Right lobe of liver (tissue), 4 donors: Measurements from ENCODE around the gene FUT2.

Source experiments
- POLR2A ChIP-seq: fragments of 450-650 bp; IDR thresholded peaks from one replicate; pipeline ENCODE4 v1.6.1; 2017; ENCODE audit warnings: antibody characterized with exemption, mild to moderate bottlenecking
- TF ChIP-seq, protein P1 (sequence below), 4 donors: fragments of 200-600 bp in 3 of 4; fragments of 450-650 bp in 1 of 4; IDR thresholded peaks; one replicate each; pipeline versions ENCODE4 v1.5.1 to v1.8.0; 2016 to 2022; ENCODE audit warnings: antibody characterized with exemption in 4 of 4, mild to moderate bottlenecking in 2 of 4
- donor health status: DM: no; HTN: no; CAD: no.
- donor health status: DM: no; HTN: no; CAD: no.
- donor health status: DM: no; HTN: yes; CAD: no.

DNA sequence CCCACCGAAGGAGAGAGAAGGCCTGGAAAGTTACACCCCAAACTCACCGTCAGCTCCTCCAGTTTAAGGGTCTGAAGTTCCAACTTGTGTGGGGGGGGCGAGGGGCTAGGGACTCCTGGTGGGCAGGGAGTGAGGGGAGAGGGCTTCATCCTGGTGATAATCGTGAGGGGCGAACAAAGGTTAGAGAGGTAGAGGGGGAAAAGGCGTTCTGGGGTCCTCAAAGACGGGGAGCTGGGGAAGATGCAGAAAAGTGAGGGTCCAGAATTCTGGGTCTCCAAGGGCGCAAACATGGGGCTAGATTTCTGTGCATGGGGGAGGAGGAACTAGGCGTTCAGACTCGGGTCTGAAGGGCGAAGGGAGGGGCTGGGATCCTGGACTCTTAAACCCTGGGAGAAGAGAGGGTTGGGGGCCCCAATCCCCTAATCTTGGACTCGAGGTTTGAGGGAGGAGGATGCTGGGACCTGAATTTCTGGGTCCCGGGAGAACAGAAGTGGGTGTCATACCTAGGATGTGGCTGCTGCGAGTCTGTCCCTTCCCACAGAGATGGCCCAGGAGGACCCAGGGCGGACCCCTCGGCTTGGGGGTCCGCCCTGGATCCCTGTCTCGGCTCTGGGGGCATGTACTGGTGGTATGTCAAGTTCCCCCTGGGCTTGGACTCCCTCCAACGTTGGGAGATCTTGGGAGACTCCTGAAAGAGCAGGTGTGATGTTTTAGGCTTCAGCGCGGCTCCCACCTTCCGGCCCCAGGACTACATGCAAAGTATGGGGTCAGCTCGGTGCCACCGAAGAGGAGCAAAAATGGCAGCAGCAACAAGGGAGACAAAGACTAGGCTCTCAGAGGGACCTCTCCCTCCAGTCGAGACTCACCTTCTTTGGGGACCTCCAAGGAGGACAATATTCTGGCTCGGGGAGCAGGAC, 19.2 kb downstream of the FUT2 start:
- TF ChIP-seq, protein P1, sequence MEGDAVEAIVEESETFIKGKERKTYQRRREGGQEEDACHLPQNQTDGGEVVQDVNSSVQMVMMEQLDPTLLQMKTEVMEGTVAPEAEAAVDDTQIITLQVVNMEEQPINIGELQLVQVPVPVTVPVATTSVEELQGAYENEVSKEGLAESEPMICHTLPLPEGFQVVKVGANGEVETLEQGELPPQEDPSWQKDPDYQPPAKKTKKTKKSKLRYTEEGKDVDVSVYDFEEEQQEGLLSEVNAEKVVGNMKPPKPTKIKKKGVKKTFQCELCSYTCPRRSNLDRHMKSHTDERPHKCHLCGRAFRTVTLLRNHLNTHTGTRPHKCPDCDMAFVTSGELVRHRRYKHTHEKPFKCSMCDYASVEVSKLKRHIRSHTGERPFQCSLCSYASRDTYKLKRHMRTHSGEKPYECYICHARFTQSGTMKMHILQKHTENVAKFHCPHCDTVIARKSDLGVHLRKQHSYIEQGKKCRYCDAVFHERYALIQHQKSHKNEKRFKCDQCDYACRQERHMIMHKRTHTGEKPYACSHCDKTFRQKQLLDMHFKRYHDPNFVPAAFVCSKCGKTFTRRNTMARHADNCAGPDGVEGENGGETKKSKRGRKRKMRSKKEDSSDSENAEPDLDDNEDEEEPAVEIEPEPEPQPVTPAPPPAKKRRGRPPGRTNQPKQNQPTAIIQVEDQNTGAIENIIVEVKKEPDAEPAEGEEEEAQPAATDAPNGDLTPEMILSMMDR (IDR thresholded peaks at IDR 0.05): no peak
- no peak for TF ChIP-seq POLR2A
